ENCODE data around the gene HYAL4.
"Not testable (repeated sequence)": the region's sequence is repeated elsewhere in the genome, so short reads cannot be mapped to it uniquely, and the experiment has no call there.

Gene HYAL4

DNA sequence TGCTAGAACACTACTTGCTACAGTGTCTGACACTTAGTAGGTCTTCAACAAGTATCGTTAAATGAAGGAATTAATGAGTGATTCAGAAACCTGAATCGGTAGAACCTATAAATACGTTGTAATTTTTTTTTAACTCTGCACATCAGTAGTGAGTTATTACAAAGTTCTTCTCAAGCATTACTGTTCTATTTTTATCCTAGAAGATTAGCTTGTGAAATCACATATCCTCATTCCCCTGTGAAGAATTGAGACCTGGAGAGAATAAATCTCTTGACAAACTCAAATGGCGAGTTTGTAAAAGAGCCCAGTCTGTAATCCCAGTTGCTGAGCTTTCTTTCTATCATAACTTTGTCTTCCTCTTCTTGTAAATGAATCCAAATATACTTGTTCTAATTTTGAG, 34.7 kb downstream of the HYAL4 start:
- H3K27ac ChIP-seq: no peak overlapping the region
- TF ChIP-seq, protein P1, sequence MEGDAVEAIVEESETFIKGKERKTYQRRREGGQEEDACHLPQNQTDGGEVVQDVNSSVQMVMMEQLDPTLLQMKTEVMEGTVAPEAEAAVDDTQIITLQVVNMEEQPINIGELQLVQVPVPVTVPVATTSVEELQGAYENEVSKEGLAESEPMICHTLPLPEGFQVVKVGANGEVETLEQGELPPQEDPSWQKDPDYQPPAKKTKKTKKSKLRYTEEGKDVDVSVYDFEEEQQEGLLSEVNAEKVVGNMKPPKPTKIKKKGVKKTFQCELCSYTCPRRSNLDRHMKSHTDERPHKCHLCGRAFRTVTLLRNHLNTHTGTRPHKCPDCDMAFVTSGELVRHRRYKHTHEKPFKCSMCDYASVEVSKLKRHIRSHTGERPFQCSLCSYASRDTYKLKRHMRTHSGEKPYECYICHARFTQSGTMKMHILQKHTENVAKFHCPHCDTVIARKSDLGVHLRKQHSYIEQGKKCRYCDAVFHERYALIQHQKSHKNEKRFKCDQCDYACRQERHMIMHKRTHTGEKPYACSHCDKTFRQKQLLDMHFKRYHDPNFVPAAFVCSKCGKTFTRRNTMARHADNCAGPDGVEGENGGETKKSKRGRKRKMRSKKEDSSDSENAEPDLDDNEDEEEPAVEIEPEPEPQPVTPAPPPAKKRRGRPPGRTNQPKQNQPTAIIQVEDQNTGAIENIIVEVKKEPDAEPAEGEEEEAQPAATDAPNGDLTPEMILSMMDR (conservative IDR thresholded peaks at IDR 0.05): no peak

DNA sequence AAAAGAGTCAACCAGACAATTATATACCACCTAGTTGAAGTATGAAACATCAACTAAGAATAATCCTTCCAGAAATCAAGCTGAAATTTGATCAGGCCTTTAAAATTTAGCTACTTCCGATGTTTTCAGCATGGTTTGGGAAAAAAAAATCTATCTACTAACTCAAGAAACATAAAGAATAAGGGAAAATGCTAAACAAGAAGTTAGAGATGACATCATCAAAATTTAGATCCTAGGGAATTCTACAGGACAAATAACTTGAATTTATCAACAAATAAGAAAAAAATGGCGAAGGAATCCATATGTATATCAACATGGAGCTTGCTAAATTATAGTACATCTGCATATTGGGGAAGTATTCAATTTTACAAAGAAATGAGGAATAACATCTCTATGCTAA, 36.3 kb downstream of the HYAL4 start:
- no peak overlapping the region for H3K27ac ChIP-seq
- TF ChIP-seq, protein P1 (conservative IDR thresholded peaks at IDR 0.05): no peak

DNA sequence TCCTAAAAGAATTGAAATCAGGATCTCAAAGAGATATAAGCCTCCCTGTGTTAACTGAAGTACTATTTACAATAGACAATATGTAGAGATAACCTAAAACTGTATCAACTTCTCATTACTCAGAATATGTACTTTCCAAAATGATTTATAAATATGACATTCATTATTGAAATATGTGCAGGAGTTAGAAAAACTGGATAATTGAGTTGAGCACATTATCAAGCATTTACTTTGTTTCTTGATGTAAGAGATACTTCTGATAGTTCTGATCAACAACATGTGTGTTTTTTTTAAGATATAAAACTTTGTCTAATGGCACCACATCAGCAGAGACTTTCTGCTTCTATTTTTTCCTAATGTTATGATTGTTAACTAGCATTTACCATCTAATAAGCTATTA, 38.2 kb downstream of the HYAL4 start:
- TF ChIP-seq, protein P1 (conservative IDR thresholded peaks at IDR 0.05): no peak
- no peak overlapping the region for H3K27ac ChIP-seq

DNA sequence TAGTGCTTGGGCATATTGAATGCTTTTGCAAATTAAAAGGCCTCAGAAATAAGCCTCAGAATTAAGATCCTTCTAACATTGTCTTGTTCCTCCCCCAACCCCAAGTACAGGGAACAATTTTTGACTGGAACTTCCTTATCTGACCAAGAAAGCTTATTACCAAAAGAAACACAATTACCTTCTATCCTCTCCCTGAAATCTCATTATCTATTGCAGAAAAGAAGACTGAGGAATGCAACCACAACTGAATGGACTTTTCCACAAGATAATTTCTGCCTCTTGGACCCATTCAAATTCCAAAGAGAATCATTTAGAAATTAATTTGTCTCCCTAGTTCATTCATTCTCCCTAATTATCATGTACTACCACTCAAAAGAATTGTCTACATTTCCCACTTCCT, 43.2 kb downstream of the HYAL4 start:
- H3K27ac ChIP-seq: no peak overlapping the region
- TF ChIP-seq, protein P1 (conservative IDR thresholded peaks at IDR 0.05): no peak

DNA sequence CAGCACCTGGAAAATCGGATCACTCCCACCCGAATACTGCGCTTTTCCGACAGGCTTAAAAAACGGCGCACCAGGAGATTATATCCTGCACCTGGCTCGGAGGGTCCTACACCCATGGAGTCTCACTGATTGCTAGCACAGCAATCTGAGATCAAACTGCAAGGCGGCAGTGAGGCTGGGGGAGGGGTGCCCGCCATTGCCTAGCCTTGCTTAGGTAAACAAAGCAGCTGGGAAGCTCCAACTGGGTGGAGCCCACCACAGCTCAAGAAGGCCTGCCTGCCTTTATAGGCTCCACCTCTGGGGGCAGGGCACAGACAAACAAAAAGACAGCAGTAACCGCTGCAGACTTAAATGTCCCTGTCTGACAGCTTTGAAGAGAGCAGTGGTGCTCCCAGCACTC, 49.8 kb downstream of the HYAL4 start:
- H3K27ac ChIP-seq: not testable (repeated sequence)

DNA sequence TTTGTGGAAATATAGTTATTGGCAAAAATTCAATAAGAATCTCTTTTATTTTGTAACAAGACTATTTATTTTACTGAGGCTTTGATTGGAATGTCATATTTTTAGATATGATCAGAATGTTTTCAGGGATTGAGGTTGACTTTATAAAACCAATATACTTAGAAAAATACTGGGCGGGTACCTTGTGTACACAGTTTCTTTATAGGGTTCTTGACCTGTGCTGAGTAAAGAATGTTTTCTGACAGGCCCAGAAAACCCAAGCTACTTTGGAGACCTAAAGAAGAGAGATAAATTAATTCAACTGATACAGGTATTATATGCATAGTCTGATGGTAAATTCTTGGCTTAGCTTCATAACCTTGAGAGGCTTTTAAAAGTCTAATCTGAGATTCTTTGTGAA, 56.1 kb downstream of the HYAL4 start:
- peak overlapping the region; percentile 36 for H3K27ac ChIP-seq
- TF ChIP-seq, protein P1 (conservative IDR thresholded peaks at IDR 0.05): no peak

DNA sequence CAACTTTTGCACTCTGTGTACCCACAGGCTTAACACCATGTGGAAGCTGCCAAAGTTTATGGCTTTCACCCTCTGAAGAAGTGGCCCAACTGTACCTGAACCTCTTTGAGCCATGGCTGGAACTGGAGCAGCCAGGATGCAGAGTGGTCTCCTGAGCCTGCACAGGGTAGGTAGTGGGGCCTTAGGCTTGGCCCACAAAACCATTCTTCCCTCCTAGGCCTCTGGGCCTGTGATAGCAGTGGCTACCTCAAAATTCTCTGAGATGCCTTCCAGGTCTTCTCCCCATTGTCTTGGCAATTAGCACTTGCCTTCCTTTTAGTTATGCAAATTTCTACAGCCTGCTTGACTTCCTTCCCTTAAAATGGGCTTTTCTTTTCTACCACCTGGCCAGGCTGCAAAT, 60.7 kb downstream of the HYAL4 start:
- no peak overlapping the region for H3K27ac ChIP-seq
- TF ChIP-seq, protein P1 (conservative IDR thresholded peaks at IDR 0.05): no peak

DNA sequence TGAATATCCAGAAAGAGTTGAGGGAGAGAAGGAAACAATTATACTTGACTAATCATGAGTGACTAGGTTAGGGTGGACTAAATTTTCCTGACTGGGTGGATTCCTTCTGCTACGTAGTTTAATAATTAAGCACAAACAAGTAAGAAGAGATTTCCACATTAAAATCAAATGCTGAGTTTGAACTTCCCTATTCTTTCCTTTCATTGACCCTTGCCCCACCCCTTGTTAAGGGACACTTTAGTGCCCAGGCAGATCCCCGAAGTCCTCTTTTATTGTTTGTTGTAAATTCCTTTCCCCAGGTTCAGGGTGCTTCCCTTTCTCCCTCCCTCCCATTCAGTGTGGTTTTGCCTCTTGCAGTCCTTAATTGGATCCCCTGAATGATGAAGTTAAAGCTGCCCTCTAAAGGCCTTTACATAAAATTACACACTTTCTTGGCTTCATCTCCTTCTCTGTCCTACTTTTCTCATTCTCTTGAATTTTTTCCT, 71.3 kb downstream of the HYAL4 start:
- no peak overlapping the region for H3K27ac ChIP-seq

More for the DNA sequence above, 71.3 kb downstream of the HYAL4 start:
- TF ChIP-seq, protein P1 (conservative IDR thresholded peaks at IDR 0.05): peak; percentile 46

Data from VCaP (cell line).